Chondrocyte (in vitro differentiated cells): ENCODE measurements around the gene TNFSF18. TPM values are rescaled to one million over a fixed set of nuclear protein-coding genes. Genes with fewer than 3 reads are reported as not detected.

Experiments used
- DNase-seq: peaks from one replicate; pipeline ENCODE4 v3.0.0; 2021; ENCODE audit warnings: mixed read lengths, low spot score
- H3K27ac Mint-ChIP-seq: one replicate; pipeline ENCODE4 v1.8.0; 2021; ENCODE audit warnings: mild to moderate bottlenecking, moderate library complexity, mixed read lengths; ENCODE audit not compliant: unreplicated experiment
- H3K27me3 Mint-ChIP-seq: 2 replicates; pipeline ENCODE4 v1.8.0; 2021; ENCODE audit warnings: low read depth, mixed read lengths
- H3K36me3 Mint-ChIP-seq: 2 replicates; pipeline ENCODE4 v1.8.0; 2021; ENCODE audit warnings: low read depth, mixed read lengths
- H3K4me1 Mint-ChIP-seq: 2 replicates; pipeline ENCODE4 v1.8.0; 2021; ENCODE audit warnings: low read depth, mild to moderate bottlenecking, mixed read lengths
- H3K4me3 Mint-ChIP-seq: one replicate; pipeline ENCODE4 v1.8.0; 2021; ENCODE audit warnings: mild to moderate bottlenecking, moderate library complexity, mixed read lengths; ENCODE audit not compliant: unreplicated experiment
- H3K9me3 Mint-ChIP-seq: 2 replicates; pipeline ENCODE4 v1.8.0; 2021; ENCODE audit warnings: low read depth, mixed read lengths
- long read RNA-seq: library from polyadenylated mRNA; stranded (forward); transcript quantifications from one replicate; pipeline ENCODE4 v2.0.0, GENCODE V29; 2021
- total RNA-seq: library from RNA; stranded (reverse); gene quantifications from 3 replicates; pipeline ENCODE4 v1.2.1, GENCODE V29; 2021
- TF ChIP-seq, protein P1 (sequence below): fragments of 200-600 bp; sonication (generic); IDR thresholded peaks from 2 replicates; pipeline ENCODE4 v1.5.0; 2021; ENCODE audit warnings: antibody characterized with exemption, mild to moderate bottlenecking, moderate library complexity

Gene TNFSF18, protein sequence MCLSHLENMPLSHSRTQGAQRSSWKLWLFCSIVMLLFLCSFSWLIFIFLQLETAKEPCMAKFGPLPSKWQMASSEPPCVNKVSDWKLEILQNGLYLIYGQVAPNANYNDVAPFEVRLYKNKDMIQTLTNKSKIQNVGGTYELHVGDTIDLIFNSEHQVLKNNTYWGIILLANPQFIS
- not detected in 3 replicates for total RNA-seq
- long read RNA-seq, result 0 reads

DNA sequence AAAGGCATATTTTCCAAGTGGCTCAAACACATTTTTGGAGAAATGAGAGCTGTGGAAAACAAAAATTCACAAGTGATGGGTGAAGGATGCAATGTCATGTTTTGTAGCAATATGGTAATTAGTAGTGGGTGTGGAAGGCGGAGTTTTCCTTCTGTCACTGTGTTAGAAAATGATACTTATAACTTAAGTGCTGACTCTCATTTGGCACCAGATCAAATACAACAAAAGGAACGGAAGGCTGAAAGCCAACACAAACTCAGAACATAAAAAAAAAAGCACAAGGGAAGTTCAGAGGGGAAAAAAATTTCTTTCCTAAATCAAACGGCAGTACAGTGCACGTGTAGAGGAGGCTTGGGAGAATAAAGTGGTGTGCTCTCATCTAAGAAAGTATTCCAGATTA, at the start of gene TNFSF18:
Gene TNFSF18 (minus strand): TSS at position 77 of the 400 bp plus-strand sequence. CDS start 45 bp downstream, at position 32.
- Mint-ChIP-seq H3K36me3 (no peaks in the 10 kb centered on the region), H3K27ac (no peak within 1 kb of the TSS), H3K4me1 (peaks cover 16% of the 10 kb centered on the region), H3K9me3 (no peaks in the 10 kb centered on the region), H3K27me3 (no peaks in the 10 kb centered on the region), H3K4me3 (no peak within 1 kb of the TSS)
- TF ChIP-seq, protein P1, sequence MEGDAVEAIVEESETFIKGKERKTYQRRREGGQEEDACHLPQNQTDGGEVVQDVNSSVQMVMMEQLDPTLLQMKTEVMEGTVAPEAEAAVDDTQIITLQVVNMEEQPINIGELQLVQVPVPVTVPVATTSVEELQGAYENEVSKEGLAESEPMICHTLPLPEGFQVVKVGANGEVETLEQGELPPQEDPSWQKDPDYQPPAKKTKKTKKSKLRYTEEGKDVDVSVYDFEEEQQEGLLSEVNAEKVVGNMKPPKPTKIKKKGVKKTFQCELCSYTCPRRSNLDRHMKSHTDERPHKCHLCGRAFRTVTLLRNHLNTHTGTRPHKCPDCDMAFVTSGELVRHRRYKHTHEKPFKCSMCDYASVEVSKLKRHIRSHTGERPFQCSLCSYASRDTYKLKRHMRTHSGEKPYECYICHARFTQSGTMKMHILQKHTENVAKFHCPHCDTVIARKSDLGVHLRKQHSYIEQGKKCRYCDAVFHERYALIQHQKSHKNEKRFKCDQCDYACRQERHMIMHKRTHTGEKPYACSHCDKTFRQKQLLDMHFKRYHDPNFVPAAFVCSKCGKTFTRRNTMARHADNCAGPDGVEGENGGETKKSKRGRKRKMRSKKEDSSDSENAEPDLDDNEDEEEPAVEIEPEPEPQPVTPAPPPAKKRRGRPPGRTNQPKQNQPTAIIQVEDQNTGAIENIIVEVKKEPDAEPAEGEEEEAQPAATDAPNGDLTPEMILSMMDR, result no peak
- no peak for DNase-seq

DNA sequence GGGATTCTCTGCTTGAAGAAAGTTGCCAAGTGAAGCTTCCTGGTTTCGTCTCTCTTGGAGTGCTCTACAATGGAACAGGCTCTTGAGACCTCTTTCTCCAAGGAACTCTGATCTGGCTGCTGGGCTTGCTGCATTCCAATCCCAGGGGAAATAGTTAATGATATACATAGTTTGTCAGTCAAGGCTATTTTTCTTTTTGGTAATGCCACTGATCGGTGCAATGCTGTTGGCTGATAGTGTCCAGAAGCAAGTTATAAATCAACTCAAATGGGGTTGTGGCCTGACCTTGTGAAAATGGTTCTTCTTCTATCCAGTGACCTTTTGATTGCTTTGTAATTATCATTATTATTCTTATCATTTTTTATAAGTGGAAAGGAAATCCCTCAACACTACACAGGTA, 48.4 kb upstream of the TNFSF18 start:
- Mint-ChIP-seq H3K27me3 (no peaks in the 10 kb centered on the region), H3K36me3 (no peaks in the 10 kb centered on the region), H3K9me3 (peaks cover 12% of the 10 kb centered on the region), H3K4me3 (no peak overlapping the region), H3K27ac (no peak overlapping the region), H3K4me1 (no peaks in the 10 kb centered on the region)
- TF ChIP-seq, protein P1, result no peak
- no peak for DNase-seq

DNA sequence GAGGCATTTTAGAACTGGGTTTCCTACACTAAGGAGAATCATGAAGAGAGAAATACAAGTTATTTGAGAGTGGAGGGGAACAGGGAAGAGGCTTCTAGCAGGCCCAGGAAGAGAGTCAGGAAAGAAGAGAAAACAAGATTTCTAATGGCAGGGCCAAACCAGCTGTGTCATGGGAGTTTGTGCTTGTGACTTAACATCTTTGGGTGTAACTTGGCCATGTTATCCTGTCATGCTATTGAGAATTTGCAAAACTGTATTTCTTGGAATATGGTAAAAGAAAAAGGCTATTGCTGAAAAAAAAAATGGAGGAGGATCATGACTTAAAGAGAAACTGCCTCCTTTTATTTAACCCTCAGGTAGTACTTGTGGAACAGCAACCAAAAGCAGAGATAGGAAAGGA, 47.4 kb upstream of the TNFSF18 start:
- no peak overlapping the region for H3K4me3 Mint-ChIP-seq
- TF ChIP-seq, protein P1, result no peak
- DNase-seq, result no peak
- H3K36me3 Mint-ChIP-seq, result no peaks in the 10 kb centered on the region
- H3K27me3 Mint-ChIP-seq, result no peaks in the 10 kb centered on the region
- H3K27ac Mint-ChIP-seq, result no peak overlapping the region
- H3K4me1 Mint-ChIP-seq, result no peaks in the 10 kb centered on the region
- peaks cover 9% of the 10 kb centered on the region for H3K9me3 Mint-ChIP-seq

DNA sequence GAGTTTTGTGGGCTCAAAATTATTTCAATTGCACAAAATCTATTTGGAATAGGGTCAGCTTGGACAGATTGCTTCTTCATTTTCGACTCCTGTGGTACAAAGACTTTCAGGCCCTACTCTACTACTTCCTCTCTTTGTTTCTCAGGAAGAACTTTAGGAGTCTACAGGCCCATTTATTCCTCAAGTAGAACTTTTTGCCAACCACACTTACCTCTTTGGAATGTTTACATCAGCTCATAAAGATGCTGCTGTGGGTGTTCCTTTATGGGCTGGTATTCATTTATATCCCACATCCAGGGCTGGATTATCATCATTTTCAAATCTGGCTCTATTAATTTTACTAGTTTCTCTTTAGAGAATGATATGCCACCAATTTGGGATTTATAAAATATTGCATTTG, 46.3 kb upstream of the TNFSF18 start:
- TF ChIP-seq, protein P1, result no peak
- no peak for DNase-seq
- Mint-ChIP-seq H3K36me3 (no peaks in the 10 kb centered on the region), H3K4me3 (no peak overlapping the region), H3K9me3 (no peaks in the 10 kb centered on the region), H3K4me1 (no peaks in the 10 kb centered on the region), H3K27ac (no peak overlapping the region), H3K27me3 (no peaks in the 10 kb centered on the region)

DNA sequence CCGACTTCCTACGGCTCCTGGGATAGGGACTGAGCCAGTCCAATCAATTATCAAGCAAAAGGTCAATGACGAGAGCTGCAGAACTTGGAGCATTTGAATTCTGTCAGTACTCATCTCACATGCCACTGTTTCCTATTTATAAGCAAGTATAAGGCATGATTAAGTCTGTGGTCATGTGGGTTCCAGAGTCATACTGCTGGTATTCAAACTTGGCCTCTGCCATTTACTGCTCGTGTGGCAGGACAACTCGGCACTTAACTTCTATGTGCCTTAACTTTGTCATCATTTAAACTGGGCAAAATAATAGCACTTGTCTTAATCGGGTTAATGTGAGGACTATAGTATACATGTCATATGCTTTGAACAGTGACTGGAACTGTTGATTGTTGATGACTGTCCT, 44.9 kb upstream of the TNFSF18 start:
- Mint-ChIP-seq H3K4me3 (no peak overlapping the region), H3K27ac (no peak overlapping the region), H3K27me3 (no peaks in the 10 kb centered on the region), H3K4me1 (no peaks in the 10 kb centered on the region), H3K9me3 (no peaks in the 10 kb centered on the region), H3K36me3 (no peaks in the 10 kb centered on the region)
- TF ChIP-seq, protein P1, result no peak
- DNase-seq, result no peak
